Panc1 (cell line): ENCODE measurements around the gene ARL5C.

Experiments
- CTCF ChIP-seq: fragments of 450-650 bp; IDR thresholded peaks from 2 replicates; pipeline ENCODE4 v1.5.1; 2017; ENCODE audit warnings: mild to moderate bottlenecking
- POLR2AphosphoS5 ChIP-seq: IDR thresholded peaks from 2 replicates; pipeline ENCODE4 v1.6.1; 2012; ENCODE audit warnings: mild to moderate bottlenecking, low read depth, low read length, moderate library complexity
- REST ChIP-seq, 2 experiments: IDR thresholded peaks; 2 replicates each; pipeline ENCODE4 v1.6.1; 2011 to 2012; ENCODE audit warnings: low read depth in 2 of 2, control low read depth in 1 of 2, low read length in 1 of 2, mild to moderate bottlenecking in 1 of 2, moderate library complexity in 1 of 2; ENCODE audit not compliant: insufficient read depth in 1 of 2
- SIN3A ChIP-seq: IDR thresholded peaks from 2 replicates; pipeline ENCODE4 v1.6.1; 2012; ENCODE audit warnings: low read depth, mild to moderate bottlenecking, low read length, moderate library complexity, borderline replicate concordance; ENCODE audit not compliant: insufficient read depth
- TCF7L2 ChIP-seq: IDR thresholded peaks from 2 replicates; pipeline ENCODE4 v1.6.1; 2011; ENCODE audit warnings: mild to moderate bottlenecking, low read depth, low read length, inconsistent platforms

- TF ChIP-seq REST (IDR thresholded peaks at IDR 0.05; ENCODE audit: insufficient read depth in 1 of 2, low read depth in 2 of 2, low read length in 1 of 2) (no peak), CTCF (no peak), POLR2AphosphoS5 (no peak), TCF7L2 (no peak), SIN3A (no peak)
Measured at GRCh38 chr17:39146273-39146672, 19.7 kb downstream of the ARL5C start.
